Inflammatory macrophage treated with lipopolysaccharide for 1 hour (primary cell): ENCODE measurements around the gene LMTK3.
A peak's percentile ranks its signal among the peaks of the same experiment; 100 is the strongest.

Experiments used
- DNase-seq, 2 donors: peaks; one replicate each; pipeline ENCODE4 v3.0.0-alpha.2; 2020 to 2022

LMTK3 gene

GRCh38 chr19:48445256-48445605, 66.4 kb downstream of the LMTK3 start:
- DNase-seq = peak; percentile 51 to 57

GRCh38 chr19:48444936-48445200, 66.8 kb downstream of the LMTK3 start:
- DNase-seq = no peak

- no peak for DNase-seq
Measured at GRCh38 chr19:48444129-48444935, 67.3 kb downstream of the LMTK3 start.

- DNase-seq = no peak
Measured at GRCh38 chr19:48443731-48444128, 67.9 kb downstream of the LMTK3 start.

- peak in 1 of 2 donors; percentile 32 for DNase-seq
Measured at GRCh38 chr19:48443256-48443655, 68.4 kb downstream of the LMTK3 start.

GRCh38 chr19:48442116-48443035, 69.3 kb downstream of the LMTK3 start:
- no peak for DNase-seq

- no peak for DNase-seq
Measured at GRCh38 chr19:48441360-48442050, 70.1 kb downstream of the LMTK3 start.

- no peak for DNase-seq
Measured at GRCh38 chr19:48436586-48436985, 75.0 kb downstream of the LMTK3 start.
